ENCODE results near the gene HS2ST1.
A peak's percentile ranks its signal among the peaks of the same experiment; 100 is the strongest.

The HS2ST1 gene

GRCh38 chr1:87072411-87072810 lies 158.0 kb downstream of the HS2ST1 start:
- H3K4me3 ChIP-seq (ENCODE audit: low read depth, low read length), result no peak overlapping the region
- no peak for TF ChIP-seq CTCF (IDR thresholded peaks at IDR 0.05; ENCODE audit: insufficient read depth, low read depth, low read length, missing control alignments)
- DNase-seq (ENCODE audit: low read depth), result no peak

DNA sequence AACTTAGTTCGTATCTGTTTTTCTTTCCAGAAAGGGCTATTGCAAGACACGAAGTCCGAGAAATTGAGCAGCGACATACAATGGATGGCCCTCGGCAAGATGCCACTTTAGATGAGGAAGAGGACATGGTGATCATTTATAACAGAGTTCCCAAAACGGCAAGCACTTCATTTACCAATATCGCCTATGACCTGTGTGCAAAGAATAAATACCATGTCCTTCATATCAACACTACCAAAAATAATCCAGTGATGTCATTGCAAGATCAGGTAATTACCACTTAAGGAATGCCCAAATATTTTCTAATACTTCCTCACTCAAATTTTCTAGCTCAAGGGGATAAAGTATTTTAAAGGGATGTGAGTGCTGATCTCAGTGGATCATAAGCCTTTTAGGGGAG lies 158.5 kb downstream of the HS2ST1 start:
- no peak overlapping the region for H3K4me3 ChIP-seq (ENCODE audit: low read depth, low read length)
- DNase-seq (ENCODE audit: low read depth), result no peak
- TF ChIP-seq CTCF (IDR thresholded peaks at IDR 0.05; ENCODE audit: insufficient read depth, low read depth, low read length, missing control alignments), result no peak

- no peak for TF ChIP-seq CTCF (IDR thresholded peaks at IDR 0.05; ENCODE audit: insufficient read depth, low read depth, low read length, missing control alignments)
- DNase-seq (ENCODE audit: low read depth), result no peak
- no peak overlapping the region for H3K4me3 ChIP-seq (ENCODE audit: low read depth, low read length)
Measured at GRCh38 chr1:87074001-87074795, 159.8 kb downstream of the HS2ST1 start.

- peak; percentile 54 for DNase-seq (ENCODE audit: low read depth)
- H3K4me3 ChIP-seq (ENCODE audit: low read depth, low read length), result no peak overlapping the region
- TF ChIP-seq CTCF (IDR thresholded peaks at IDR 0.05; ENCODE audit: insufficient read depth, low read depth, low read length, missing control alignments), result no peak
Measured at GRCh38 chr1:87077959-87078639, 163.7 kb downstream of the HS2ST1 start.

DNA sequence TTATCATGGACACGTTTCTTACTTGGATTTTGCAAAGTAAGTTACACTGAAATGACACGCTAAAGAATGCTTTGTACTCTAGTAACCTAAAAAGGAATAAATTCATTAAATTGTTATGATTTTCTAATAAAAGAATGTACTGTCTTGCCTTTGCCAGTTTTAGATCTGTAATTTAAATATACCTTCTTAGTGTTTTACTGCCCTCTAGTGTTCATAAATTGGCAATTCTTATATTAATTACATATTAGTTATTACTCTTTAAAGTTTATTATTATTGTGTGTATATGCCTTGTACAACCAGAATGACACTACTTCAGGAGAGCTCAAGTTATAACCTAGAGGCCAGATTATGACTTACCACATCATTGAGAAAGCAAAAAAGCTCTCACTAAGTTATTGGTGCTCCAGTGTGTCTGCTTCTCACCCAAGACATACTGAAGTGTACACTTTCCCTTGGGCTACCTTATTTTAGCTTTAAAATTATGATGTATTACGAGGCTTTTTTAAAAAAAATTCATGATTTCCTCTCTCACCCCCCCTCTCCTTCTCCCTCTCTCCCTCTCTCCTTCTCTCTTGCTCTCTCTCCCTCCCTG lies 169.9 kb downstream of the HS2ST1 start:
- no peak overlapping the region for H3K4me3 ChIP-seq (ENCODE audit: low read depth, low read length)
- peak; percentile 21 for TF ChIP-seq CTCF (IDR thresholded peaks at IDR 0.05; ENCODE audit: insufficient read depth, low read depth, low read length, missing control alignments)
- peak; percentile 38 for DNase-seq (ENCODE audit: low read depth)

DNA sequence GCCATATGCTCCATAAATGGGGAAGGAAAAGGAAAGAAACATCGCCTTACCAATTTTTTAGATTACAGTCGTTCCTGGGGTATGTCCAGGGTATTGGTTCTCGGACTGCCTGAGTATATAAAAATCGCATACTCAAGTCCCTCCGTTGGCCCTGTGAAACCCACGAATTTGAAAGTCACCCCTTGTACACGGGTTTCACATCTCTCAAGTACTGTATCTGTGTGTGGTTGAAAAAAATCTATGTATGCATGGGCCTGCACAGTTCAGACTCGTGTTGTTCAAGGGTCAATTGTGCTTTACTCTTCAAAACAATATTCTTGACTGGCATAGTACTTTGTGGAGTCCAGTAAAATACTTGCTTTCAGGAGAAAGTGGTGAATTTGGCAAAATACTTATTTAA lies 171.7 kb downstream of the HS2ST1 start:
- TF ChIP-seq CTCF (IDR thresholded peaks at IDR 0.05; ENCODE audit: insufficient read depth, low read depth, low read length, missing control alignments), result no peak
- no peak for DNase-seq (ENCODE audit: low read depth)
- H3K4me3 ChIP-seq (ENCODE audit: low read depth, low read length), result no peak overlapping the region
